Bone marrow (tissue), 2 donors: Measurements from ENCODE around the gene C1QTNF1.
A peak's percentile ranks its signal among the peaks of the same experiment; 100 is the strongest.

Experiments used
- DNase-seq, 2 donors: peaks; one replicate each; lab custom pipeline; 2025; lab: John Stamatoyannopoulos, UW

Gene C1QTNF1

DNA sequence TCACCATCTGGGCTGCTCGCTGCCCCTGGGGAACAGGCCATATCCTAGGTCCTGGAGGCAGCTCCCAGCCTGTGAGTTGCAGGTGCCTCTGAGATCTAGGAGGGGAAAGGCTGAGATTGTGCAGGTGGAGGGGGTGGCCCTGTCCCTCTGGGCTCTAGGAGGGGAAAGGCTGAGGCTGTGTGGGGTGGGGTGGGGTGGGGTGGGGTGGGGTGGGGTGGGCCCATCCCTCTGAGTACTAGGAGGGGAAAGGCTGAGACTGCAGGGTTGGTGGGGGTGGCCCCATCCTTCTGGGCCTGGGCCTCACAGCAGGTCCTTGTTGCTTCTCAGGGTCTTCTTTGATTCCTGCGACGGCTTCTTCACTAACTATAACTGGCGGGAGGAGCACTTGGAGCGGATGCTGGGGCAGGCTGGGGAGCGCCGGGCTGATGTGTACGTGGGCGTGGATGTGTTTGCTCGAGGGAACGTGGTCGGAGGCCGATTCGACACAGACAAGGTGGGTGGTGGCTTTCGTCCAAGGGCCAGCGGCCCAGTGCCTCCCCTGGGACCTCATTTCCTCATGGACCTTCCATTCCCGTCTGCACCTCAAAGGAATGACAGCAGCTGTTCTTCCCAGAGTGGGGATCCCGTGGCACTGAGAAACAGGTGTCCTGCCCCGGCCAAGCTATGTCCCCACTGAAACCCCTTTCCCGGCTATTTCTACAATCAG, 57.8 kb downstream of the C1QTNF1 start:
- no peak for DNase-seq

- no peak for DNase-seq
Observed at GRCh38 chr17:79082311-79083190, 58.6 kb downstream of the C1QTNF1 start.

GRCh38 chr17:79083191-79083971, 59.4 kb downstream of the C1QTNF1 start:
- DNase-seq, result no peak

DNA sequence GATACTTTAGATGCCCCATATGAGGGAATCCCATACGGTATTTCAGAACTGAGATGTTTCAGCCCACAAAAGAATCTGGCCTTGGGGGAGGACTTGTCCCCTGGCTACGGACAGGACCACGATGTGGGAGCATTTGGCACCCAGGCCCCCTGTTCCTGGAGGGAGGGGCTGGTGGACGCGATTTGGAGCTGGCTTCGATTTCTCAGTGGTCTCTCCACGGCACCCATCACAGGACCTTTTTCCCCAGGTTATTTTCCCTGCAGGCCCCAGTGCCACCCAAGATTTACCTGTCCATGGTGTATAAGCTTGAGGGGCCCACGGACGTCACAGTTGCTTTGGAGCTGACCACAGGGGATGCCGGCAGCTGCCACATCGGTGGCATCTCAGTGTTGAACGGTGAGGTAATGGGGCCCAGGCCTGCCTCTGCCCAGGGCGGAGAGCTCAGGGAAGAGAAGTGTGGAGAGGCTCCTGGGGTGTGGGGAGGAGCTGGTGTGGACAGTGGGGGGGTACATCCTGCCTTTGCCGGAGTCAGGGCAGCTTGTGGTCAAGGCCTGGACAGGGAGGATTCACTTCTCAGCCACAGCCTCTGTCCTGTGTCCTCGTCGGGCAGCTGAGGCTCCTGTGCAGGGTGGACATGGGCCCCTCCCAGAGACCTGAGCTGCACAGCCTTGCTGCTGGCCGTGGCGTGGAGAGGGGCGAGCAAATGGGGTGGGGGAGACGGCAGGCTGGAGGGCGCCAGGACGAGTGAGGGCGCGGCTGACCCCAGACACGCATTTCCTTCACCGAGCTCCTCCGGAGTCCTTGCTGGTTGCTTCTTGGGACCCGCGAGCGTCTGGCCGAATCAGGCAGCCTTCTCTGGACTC, 60.6 kb downstream of the C1QTNF1 start:
- no peak for DNase-seq

GRCh38 chr17:79085154-79085920, 61.4 kb downstream of the C1QTNF1 start:
- no peak for DNase-seq

DNA sequence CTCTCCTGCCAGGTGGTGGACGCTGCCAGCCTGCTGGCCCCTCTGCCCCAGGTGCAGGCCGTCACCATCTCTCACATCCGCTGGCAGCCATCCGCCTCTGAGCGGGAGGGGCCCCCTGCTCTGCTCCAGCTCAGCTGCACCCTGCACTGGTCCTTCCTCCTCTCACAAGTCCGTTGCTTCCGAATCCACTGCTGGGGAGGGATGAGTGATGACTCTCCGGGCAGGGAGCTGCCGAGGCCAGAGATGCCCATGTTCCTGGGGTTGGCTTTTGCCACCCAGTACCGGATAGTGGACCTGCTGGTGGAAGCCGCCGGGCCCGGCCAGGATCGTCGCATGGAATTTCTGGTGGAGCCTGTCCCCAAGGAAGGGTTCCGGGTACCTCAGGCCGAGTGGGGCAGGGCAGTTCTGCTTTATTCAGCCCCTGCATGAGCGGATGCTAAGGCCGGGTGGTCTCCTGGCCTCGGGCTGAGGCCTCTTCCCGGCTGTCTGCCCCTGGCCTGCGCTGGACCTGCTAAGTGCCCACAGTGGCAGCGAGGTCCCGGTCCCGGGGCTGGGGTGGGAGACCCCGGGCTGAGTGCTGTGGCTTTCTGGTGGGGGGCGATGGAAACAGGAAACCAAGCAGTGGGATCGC, 62.1 kb downstream of the C1QTNF1 start:
- no peak for DNase-seq

GRCh38 chr17:79086609-79087427, 62.8 kb downstream of the C1QTNF1 start:
- no peak for DNase-seq

DNA sequence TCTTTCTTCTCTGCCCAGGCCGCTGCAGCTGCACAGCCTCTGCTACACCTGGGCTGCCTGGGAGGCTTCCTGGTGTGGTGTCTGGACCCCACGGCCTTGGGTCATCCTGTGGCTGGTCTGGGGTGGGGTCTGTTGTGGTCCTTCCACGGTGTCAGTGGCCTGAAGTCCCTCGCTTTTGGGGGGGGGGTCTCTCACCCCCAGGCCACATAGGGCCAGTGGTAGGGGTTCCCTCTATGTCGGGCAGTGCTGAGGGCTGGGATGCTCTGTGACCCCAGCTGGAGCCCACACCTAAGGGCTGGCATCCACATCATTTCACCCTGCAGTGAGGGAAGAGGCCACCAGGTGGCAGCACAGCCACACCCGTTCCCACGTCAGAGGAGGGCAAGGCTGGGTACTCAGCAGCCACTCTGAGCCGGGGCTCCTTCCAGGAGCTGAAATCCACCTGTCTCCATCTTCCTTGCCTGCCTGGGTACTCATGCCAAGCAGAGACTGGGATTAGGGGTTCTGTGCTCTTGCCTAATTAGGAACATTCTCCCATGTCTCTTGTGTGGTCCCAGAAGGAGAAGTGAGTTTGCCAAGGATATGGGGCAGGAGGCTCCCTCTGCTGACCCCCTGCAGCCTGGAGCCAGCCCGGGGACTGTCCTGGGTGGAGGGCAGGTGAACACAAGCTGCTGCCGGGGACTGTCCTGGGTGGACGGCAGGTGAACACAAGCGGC, 63.6 kb downstream of the C1QTNF1 start:
- peak; percentile 7 to 28 for DNase-seq

- no peak for DNase-seq
Observed at GRCh38 chr17:79088247-79088996, 64.5 kb downstream of the C1QTNF1 start.

DNA sequence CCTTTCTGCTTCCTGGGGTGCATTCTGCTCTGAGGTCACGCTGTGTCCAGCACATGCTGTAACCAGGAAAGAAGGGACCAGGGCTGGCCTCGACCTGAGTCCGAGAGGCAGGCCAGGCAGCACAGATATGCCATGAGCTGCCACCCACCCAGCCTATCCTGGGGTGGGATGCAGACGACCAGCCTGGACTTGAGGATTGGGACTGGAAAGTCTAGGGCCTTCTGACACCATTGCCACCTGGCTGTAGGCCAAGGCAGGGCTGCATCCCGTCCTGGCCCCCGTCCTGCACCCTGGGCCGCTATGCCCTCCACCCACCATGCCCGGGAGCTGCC, 65.0 kb downstream of the C1QTNF1 start:
- DNase-seq, result no peak

- no peak for DNase-seq
Observed at GRCh38 chr17:79089720-79090442, 65.9 kb downstream of the C1QTNF1 start.

GRCh38 chr17:79090443-79091225, 66.7 kb downstream of the C1QTNF1 start:
- no peak for DNase-seq

DNA sequence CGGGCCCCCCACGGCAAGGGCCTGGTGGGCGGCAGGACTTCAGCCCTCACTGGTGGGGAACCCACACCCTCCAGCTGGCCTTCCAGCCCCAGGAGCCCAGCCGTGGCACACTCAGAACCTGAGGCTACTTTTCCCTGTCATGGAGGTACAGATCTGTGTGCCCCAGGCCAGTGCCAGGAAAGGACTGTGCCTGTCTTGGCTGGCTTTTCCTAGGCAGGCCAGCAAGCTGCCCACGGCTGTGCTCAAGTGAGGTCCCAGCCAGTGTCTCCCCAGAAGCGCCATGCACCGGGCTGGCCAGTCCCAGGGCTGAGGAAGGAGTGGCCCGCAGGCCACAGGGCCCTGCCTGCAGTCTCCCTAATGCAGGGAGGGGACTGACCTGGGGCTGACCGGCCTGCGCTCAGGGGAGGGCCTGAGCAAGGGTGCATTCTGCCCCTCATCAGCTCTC, 67.3 kb downstream of the C1QTNF1 start:
- DNase-seq, result no peak

DNA sequence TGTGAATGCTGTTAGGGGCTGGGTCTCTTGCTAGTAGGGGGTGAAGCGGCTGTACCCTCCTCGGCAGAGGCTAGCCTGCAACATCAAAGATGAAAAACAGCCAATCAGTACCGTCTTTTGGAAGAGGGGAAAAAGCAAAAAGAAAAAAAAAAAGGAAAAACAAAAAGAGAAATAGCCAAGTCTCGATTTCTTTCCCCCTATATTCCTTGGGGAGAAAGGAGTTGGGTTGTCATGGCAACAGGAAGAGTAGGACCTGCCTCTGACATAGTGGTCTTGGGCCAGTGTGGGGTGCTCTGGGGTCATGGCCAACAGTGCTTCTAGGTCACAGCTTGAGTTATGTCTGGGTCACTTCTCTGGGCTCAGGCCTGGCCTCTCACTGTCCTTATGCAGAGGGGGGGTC, 68.6 kb downstream of the C1QTNF1 start:
- no peak for DNase-seq

GRCh38 chr17:79093270-79093669, 69.3 kb downstream of the C1QTNF1 start:
- DNase-seq, result no peak

DNA sequence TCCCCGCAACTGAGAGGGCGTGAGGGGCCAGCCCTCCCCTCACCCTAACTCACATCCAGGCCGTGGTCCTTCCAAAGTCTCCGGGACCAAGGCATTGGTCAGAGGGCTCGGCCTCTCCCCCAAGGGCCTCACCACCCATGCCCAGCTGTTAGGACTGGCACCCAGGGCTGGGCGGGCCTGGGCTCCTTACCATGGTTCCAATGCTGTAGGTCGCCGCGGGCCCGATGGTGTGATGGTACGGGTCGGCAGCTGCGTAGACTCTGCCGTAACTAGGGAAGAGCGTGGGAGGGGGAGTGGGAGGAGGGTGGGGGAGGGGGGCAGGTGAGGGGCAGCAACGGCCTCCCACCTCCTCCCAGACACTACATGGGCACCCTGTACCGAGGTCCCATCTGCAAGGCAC, 70.3 kb downstream of the C1QTNF1 start:
- no peak for DNase-seq
